ENCODE measurements around the gene CYFIP2. TPM values are rescaled to one million over a fixed set of nuclear protein-coding genes. Genes with fewer than 3 reads are reported as not detected.

Gene CYFIP2
- total and polyA plus RNA-seq, 2 of the 13 experiments (the other 11 are each of a cell fraction or from before 2014, with no cell fraction given), result 22.6 to 30.3 TPM

GRCh38 chr5:157290981-157291711 lies 25.2 kb downstream of the CYFIP2 start (continued):
- TF ChIP-seq ARID4A (CRISPR knock-in tag; IDR thresholded peaks at IDR 0.05; ENCODE audit: borderline replicate concordance) (peak; percentile 86; the same call in 1 of the 2 replicates), ZBED4 (CRISPR knock-in tag; IDR thresholded peaks at IDR 0.05; ENCODE audit: borderline replicate concordance) (peak; percentile 63; the same call in 1 of the 2 replicates), NFYC (CRISPR knock-in tag; IDR thresholded peaks at IDR 0.05) (peak; percentile 64), ZNF878 (CRISPR knock-in tag; IDR thresholded peaks at IDR 0.05) (peak; percentile 76), KLF11 (CRISPR knock-in tag; IDR thresholded peaks at IDR 0.05) (peak; percentile 95), ZNF430 (CRISPR knock-in tag; IDR thresholded peaks at IDR 0.05) (peak; percentile 89), ATF5 (CRISPR knock-in tag; IDR thresholded peaks at IDR 0.05; ENCODE audit: low read depth) (0 out of 2 replicates have a peak, but pooled peaks have one; percentile 63), ATF3 (CRISPR knock-in tag; IDR thresholded peaks at IDR 0.05) (peak; percentile 36; the same call in 1 of the 2 replicates), ZNF790 (CRISPR knock-in tag; IDR thresholded peaks at IDR 0.05; ENCODE audit: borderline replicate concordance) (peak; percentile 80; the same call in 1 of the 2 replicates)
- TF ChIP-seq, protein P1, sequence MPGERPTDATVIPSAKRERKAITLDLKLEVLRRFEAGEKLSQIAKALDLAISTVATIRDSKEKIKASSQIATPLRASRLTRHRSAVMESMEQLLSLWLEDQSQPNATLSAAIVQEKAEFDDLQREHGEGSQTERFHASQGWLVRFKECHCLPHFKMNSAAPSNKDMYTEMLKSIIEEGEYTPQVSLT (CRISPR knock-in tag; IDR thresholded peaks at IDR 0.05; ENCODE audit: borderline replicate concordance, low read depth), result no peak
- TF ChIP-seq, protein P2, sequence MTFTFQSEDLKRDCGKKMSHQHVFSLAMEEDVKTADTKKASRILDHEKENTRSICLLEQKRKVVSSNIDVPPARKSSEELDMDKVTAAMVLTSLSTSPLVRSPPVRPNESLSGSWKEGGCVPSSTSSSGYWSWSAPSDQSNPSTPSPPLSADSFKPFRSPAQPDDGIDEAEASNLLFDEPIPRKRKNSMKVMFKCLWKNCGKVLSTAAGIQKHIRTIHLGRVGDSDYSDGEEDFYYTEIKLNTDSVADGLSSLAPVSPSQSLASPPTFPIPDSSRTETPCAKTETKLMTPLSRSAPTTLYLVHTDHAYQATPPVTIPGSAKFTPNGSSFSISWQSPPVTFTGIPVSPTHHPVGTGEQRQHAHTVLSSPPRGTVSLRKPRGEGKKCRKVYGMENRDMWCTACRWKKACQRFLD (CRISPR knock-in tag; IDR thresholded peaks at IDR 0.05; ENCODE audit: borderline replicate concordance), result no peak; the same call in 1 of the 2 replicates
- TF ChIP-seq, protein P3, sequence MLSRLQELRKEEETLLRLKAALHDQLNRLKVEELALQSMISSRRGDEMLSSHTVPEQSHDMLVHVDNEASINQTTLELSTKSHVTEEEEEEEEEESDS (CRISPR knock-in tag; IDR thresholded peaks at IDR 0.05; ENCODE audit: borderline replicate concordance), result 0 out of 2 replicates have a peak, but pooled peaks have one; percentile 42
- TF ChIP-seq, protein P4, sequence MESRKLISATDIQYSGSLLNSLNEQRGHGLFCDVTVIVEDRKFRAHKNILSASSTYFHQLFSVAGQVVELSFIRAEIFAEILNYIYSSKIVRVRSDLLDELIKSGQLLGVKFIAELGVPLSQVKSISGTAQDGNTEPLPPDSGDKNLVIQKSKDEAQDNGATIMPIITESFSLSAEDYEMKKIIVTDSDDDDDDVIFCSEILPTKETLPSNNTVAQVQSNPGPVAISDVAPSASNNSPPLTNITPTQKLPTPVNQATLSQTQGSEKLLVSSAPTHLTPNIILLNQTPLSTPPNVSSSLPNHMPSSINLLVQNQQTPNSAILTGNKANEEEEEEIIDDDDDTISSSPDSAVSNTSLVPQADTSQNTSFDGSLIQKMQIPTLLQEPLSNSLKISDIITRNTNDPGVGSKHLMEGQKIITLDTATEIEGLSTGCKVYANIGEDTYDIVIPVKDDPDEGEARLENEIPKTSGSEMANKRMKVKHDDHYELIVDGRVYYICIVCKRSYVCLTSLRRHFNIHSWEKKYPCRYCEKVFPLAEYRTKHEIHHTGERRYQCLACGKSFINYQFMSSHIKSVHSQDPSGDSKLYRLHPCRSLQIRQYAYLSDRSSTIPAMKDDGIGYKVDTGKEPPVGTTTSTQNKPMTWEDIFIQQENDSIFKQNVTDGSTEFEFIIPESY (CRISPR knock-in tag; IDR thresholded peaks at IDR 0.05), result peak; percentile 69
